GM18870 (cell line): ENCODE measurements around the gene SLC1A5.
"Not testable (repeated sequence)": the region's sequence is repeated elsewhere in the genome, so short reads cannot be mapped to it uniquely, and the experiment has no call there.

Experiments
- ATAC-seq: cut with Tn5 transposase; IDR thresholded peaks from one replicate; pipeline ENCODE4 v1.9.1; 2021; ENCODE audit warnings: moderate library complexity; ENCODE audit not compliant: unreplicated experiment

Gene SLC1A5

GRCh38 chr19:46788262-46788967, at the start of gene SLC1A5:
TSS of gene SLC1A5 (minus strand) at chr19:46788594. CDS start at chr19:46787965, 629 bp downstream.
- ATAC-seq: peak; percentile 34

DNA sequence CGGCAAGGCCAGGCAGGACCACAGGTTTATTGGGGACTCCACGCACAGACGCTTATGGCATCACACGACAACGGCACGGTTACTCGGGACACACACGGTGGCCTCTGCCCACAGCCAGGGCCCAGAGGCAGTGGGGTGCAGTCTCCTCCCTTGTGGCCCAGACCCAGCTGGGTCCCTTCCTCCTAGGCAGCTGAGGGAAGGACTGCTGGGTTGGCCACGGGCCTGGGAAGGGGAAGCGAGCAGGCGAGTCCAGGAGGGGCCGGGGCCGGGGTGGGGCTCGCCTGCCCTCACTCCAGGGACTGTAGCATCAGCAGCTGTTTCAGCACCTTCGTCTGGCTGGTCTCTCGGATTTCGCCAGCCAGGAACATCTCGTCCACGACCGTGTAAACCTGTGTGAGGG, 49.8 kb upstream of the SLC1A5 start:
- no peak for ATAC-seq

GRCh38 chr19:46834984-46835383, 46.6 kb upstream of the SLC1A5 start:
- ATAC-seq: no peak

DNA sequence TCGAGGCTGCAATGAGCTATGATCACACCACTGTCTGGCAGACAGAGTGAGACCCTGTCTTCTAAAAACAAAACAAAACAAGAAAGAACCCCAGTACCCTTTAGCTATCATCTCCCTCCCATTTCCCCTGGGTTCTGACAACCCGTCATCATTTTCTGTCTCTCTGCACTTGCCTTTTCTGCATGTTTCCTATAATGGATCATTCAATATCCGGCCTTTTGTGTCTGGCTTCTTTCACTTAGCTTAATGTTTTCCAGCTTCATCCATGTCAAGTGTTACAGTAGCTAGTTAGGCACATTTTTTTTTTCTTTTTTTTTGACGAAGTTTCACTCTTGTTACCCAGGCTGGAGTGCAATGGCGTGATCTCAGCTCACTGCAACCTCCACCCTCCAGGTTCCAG, 45.7 kb upstream of the SLC1A5 start:
- no peak for ATAC-seq

- ATAC-seq: no peak
Observed at GRCh38 chr19:46830864-46831263, 42.5 kb upstream of the SLC1A5 start.

- no peak for ATAC-seq
Observed at GRCh38 chr19:46828484-46828883, 40.1 kb upstream of the SLC1A5 start.

- ATAC-seq: no peak
Observed at GRCh38 chr19:46825731-46826055, 37.3 kb upstream of the SLC1A5 start.

- no peak for ATAC-seq
Observed at GRCh38 chr19:46824890-46825730, 36.7 kb upstream of the SLC1A5 start.

GRCh38 chr19:46823049-46823448, 34.7 kb upstream of the SLC1A5 start:
- ATAC-seq: no peak

- ATAC-seq: not testable (repeated sequence)
Observed at GRCh38 chr19:46822410-46822787, 34.0 kb upstream of the SLC1A5 start.

GRCh38 chr19:46821512-46822409, 33.4 kb upstream of the SLC1A5 start:
- no peak for ATAC-seq

DNA sequence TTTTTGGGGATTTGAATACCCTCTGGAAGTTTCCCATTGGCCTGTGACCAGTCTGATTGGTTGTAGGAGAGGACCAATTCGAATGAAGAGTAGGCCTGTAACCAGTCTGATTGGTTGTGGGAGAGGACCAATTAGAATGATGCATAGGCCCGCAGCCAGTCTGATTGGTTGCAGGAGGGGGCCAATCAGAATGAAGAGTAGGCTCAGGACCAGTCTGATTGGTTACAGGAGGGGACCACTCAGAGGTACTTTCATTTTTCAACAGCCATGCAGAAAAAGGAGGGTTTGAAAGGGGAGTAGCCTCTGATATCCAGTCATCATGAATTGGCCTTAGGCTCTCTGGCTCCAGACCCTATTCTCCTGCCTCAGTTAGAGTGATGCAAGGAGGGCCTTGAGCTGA, 30.4 kb upstream of the SLC1A5 start:
- ATAC-seq: no peak

DNA sequence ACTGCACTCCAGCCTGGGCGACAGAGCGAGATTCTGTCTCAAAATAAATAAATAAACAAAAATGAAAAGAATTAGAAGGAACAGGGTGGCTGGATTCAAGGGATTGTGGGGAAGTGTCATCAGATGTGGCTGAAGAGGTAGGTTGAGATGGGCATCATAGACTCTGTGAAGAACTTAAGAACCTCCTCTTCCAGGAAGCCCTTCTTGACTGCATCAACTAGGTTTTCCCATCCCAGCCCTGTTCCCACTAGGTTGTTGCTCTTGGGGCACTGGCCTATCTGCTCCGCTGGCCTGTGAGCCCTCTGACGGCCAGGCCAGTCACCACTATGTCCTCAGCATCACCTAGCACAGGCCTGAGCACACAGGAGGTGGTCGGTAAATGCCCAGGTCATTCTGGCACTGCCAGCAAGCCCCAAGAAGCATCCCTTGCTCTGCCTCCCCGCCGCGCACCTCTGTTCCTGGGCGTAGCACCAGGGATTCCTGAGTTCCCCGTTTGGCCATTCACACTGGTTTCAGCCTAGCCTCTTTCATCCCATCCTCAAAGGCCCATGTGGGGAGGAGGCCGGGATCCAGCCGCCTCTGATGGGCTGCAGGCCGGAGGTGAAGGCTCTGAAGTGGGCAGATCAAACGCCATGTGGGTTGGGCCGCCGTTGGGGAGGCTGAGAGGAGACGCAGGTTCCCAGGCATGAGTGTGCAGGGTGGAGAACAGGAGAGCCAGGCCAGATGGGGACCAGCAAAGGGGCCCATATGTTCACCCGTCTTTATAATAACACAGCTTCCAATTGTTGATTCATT, 27.6 kb upstream of the SLC1A5 start:
- ATAC-seq: no peak

GRCh38 chr19:46813839-46814358, 25.5 kb upstream of the SLC1A5 start:
- no peak for ATAC-seq

DNA sequence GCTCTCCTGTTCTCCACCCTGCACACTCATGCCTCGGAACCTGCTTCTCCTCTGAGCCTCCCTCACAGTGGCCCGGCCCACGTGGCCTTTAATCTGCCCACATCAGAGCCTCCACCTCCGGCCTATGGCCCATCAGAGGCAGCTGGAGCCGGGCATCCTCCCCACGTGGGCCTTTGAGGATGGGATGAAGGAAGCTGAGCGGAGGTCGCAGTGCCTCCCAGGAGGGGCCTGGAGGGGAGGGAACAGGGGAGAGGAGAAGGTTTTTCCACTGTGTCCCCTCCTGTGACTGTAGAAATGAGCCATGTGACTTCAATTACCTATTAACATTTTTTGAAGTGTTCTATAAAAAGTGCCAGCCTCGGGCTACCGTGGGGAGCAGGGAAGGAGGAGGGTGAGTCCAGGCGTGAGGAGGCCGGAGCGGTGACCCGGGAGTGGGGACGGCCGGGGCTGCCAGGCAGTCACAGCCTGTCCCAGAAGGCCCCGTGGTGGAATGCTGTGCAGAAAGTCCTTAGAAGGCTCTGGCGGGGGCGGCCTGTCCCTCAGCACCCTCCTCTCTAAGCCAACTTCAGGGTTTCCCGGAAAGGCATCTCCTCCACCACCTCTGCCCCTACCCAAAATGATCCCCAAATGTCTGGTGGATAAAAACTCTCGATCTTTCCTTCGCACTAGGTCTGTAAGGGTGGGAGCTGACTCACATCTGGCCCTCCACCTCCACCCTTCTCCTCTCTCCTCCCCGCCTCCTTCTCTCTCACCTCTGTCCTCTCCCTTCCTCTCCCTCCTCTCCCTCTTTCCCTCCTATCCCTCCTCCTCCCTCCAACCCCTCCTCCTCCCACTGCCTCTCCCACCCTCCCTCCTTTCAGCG, 24.8 kb upstream of the SLC1A5 start:
- ATAC-seq: no peak

GRCh38 chr19:46809534-46810272, 21.3 kb upstream of the SLC1A5 start:
- ATAC-seq: no peak

- ATAC-seq: no peak
Observed at GRCh38 chr19:46806656-46807055, 18.3 kb upstream of the SLC1A5 start.

DNA sequence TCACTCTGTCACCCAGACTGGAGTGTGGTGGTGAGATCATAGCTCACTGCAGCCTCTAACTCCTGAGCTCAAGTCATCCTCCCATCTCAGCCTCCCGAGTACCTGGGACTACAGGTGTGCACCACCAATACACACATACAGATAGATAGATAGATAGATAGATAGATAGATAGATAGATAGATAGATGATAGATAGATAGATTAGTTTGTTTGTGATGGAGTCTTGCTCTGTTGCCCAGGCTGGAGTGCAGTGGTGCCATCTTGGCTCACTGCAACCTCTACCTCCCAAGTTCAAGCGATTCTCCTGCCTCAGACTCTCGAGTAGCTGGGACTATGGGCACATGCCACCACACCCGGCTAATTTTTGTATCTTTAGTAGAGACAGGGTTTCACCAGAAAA, 16.0 kb upstream of the SLC1A5 start:
- not testable (repeated sequence) for ATAC-seq

DNA sequence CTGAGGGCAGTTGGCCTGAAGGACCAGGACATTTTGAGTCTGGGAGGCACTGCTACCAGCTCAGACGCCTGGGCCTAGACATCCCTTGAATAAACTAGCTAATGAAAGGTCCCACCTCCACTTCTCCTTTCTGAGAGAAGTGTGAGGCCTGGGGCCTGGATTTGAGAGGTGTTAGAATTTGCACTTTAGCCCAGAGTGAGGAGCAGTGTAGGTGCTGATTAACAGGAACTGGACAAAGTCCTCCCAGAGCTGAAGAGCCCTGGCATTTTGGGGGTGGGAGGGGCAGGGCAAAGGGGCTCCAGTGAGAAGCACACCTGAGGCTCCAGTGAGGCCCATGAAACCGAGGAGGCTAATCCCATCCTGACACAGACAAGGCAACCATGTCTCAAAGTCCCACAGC, 15.2 kb upstream of the SLC1A5 start:
- no peak for ATAC-seq
